Tibial nerve (tissue), 4 donors: ENCODE data around the gene TIPRL. TPM values are rescaled to one million over a fixed set of nuclear protein-coding genes. Genes with fewer than 3 reads are reported as not detected.

Experiments used
- DNase-seq, 2 donors: peaks; one replicate each; pipeline ENCODE4 v3.0.0-alpha.2; 2019; ENCODE audit warnings: low spot score in 2 of 2
- H3K27ac ChIP-seq, 4 donors: fragments of 200-600 bp; sonication (generic) in 3 of 4; one replicate each; pipeline ENCODE4 v1.5.1; 2017 to 2019; ENCODE audit warnings: mild to moderate bottlenecking in 1 of 4
- H3K27me3 ChIP-seq, 2 donors: fragments of 200-600 bp; sonication (generic) in 1 of 2; one replicate each; pipeline versions ENCODE4 v1.5.1 to v1.6.0; 2017 to 2019
- H3K36me3 ChIP-seq, 3 donors: fragments of 200-600 bp; sonication (generic); one replicate each; pipeline ENCODE4 v1.5.1; 2018 to 2019
- H3K4me1 ChIP-seq, 4 donors: fragments of 200-600 bp; sonication (generic) in 3 of 4; one replicate each; pipeline ENCODE4 v1.5.1; 2017 to 2019
- H3K4me3 ChIP-seq, 4 donors: fragments of 200-600 bp; sonication (generic) in 3 of 4; one replicate each; pipeline ENCODE4 v1.5.1; 2017 to 2019; ENCODE audit warnings: mild to moderate bottlenecking in 1 of 4, moderate library complexity in 1 of 4
- H3K9me3 ChIP-seq, 4 donors: fragments of 200-600 bp; sonication (generic) in 3 of 4; one replicate each; pipeline ENCODE4 v1.5.1; 2017 to 2019
- EP300 ChIP-seq, 2 donors: sonication (generic); formaldehyde crosslinking; IDR thresholded peaks; one replicate each; pipeline ENCODE4 v1.6.1; 2017; ENCODE audit warnings: antibody characterized with exemption in 2 of 2, mild to moderate bottlenecking in 1 of 2
- POLR2A ChIP-seq, 2 donors: fragments of 450-650 bp; IDR thresholded peaks; one replicate each; pipeline ENCODE4 v1.6.1; 2017; ENCODE audit warnings: antibody characterized with exemption in 2 of 2, mild to moderate bottlenecking in 2 of 2, moderate library complexity in 2 of 2
- WGBS, 2 donors: methylation state at CpG; one replicate each; pipeline ENCODE4 v1.1.5; 2018; 5-methylcytosine and 5-hydroxymethylcytosine counted together
- total RNA-seq, 4 donors: library from RNA; depleted of rRNA; stranded (reverse); fragments of >200 nt; gene quantifications; one replicate each; pipeline ENCODE4 v1.1.0, GENCODE V29; 2016
- TF ChIP-seq, protein P1 (sequence below), 5 experiments: fragments of 200-600 bp in 3 of 5; fragments of 450-650 bp in 2 of 5; sonication (generic) in 3 of 5; IDR thresholded peaks; one replicate each; pipeline ENCODE4 v1.5.1; 2016 to 2019; ENCODE audit warnings: antibody characterized with exemption in 5 of 5, mild to moderate bottlenecking in 3 of 5, moderate library complexity in 2 of 5

TIPRL gene
- total RNA-seq, 4 donors from 2014 or later = 16.5 to 25.3 (median 20.6) TPM

DNA sequence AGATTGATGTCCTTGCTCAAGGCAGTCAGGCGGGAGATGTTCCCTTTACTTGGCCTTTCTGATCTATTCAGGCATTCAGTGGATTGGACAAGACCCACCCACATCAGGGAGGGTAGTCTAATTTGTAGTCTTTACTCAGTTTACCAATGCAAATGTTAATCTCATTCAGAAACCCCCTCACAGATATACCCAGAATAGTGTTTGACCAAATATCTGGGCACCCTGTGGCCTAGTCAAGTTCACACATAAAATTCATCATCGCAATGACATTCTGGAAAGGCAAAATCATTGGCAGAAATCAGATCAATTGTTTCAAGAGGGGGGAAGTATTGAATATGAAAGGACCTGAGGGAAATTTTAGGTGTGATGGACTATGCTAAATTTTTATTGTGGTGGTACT is 34.6 kb downstream of the TIPRL start:
- peaks cover 0 to 25% (median 0%) of the 10 kb centered on the region in 4 donors for H3K9me3 ChIP-seq
- H3K27me3 ChIP-seq = no peaks in the 10 kb centered on the region
- no peak for DNase-seq
- no peak overlapping the region for H3K4me3 ChIP-seq
- H3K27ac ChIP-seq = no peak overlapping the region
- TF ChIP-seq EP300 (IDR thresholded peaks at IDR 0.05) (no peak), POLR2A (IDR thresholded peaks at IDR 0.05) (no peak)
- TF ChIP-seq, protein P1, sequence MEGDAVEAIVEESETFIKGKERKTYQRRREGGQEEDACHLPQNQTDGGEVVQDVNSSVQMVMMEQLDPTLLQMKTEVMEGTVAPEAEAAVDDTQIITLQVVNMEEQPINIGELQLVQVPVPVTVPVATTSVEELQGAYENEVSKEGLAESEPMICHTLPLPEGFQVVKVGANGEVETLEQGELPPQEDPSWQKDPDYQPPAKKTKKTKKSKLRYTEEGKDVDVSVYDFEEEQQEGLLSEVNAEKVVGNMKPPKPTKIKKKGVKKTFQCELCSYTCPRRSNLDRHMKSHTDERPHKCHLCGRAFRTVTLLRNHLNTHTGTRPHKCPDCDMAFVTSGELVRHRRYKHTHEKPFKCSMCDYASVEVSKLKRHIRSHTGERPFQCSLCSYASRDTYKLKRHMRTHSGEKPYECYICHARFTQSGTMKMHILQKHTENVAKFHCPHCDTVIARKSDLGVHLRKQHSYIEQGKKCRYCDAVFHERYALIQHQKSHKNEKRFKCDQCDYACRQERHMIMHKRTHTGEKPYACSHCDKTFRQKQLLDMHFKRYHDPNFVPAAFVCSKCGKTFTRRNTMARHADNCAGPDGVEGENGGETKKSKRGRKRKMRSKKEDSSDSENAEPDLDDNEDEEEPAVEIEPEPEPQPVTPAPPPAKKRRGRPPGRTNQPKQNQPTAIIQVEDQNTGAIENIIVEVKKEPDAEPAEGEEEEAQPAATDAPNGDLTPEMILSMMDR (IDR thresholded peaks at IDR 0.05) = no peak
- 88 to 98% methylated on average over 2 of the region's 2 CpGs for WGBS, 2 donors
- no peaks in the 10 kb centered on the region for H3K4me1 ChIP-seq
- no peaks in the 10 kb centered on the region for H3K36me3 ChIP-seq

DNA sequence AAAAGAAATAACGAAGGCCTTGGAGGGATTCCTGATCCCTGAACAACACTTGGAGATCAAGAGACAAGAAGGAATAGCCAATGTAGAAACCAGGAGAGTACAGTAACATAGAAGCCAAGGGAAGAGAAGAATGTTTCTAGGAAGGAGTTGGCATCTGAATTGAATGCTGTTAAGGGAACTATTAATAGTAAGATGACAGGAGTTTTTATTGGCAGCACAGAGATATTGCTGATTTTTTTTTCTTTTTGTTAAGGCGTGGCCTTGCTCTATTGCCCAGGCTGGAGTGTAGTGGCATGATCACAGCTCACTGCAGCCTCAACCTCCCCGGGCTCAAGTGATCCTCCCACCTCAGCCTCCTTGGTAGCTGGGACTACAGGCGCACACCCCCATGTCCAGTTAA is 37.4 kb downstream of the TIPRL start:
- no peaks in the 10 kb centered on the region for H3K4me1 ChIP-seq
- no peak for DNase-seq
- no peaks in the 10 kb centered on the region for H3K27me3 ChIP-seq
- no peak overlapping the region for H3K4me3 ChIP-seq
- no peak overlapping the region for H3K27ac ChIP-seq
- TF ChIP-seq POLR2A (IDR thresholded peaks at IDR 0.05) = no peak
- TF ChIP-seq, protein P1 (IDR thresholded peaks at IDR 0.05) = no peak
- TF ChIP-seq EP300 (IDR thresholded peaks at IDR 0.05) = no peak
- peaks cover 0 to 19% (median 0%) of the 10 kb centered on the region in 4 donors for H3K9me3 ChIP-seq
- H3K36me3 ChIP-seq = no peaks in the 10 kb centered on the region
- 78 to 85% methylated on average over 4 of the region's 4 CpGs for WGBS, 2 donors

DNA sequence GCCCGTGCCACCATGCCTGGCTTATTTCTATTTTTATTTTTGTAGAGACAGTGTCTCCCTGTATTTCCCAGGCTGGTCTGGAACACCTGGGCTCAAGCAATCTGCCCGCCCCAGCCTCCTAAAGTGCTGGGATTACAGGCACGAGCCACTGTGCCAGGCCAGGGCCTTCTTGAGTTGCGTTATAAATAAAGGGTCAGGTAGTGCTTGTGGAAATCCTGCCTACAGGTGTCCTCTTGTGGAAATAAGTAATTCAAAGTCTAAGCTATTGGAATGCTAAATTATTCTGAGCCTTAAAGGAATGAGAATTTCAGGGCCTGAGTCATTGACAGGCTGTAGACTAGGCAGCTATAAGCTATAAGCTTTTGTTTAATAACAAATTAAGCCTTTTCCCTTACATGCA is 38.9 kb downstream of the TIPRL start:
- H3K4me3 ChIP-seq = no peak overlapping the region
- DNase-seq = no peak
- no peaks in the 10 kb centered on the region for H3K36me3 ChIP-seq
- H3K4me1 ChIP-seq = no peaks in the 10 kb centered on the region
- WGBS, 2 donors = 90 to 97% methylated on average over 4 of the region's 4 CpGs
- H3K27me3 ChIP-seq = no peaks in the 10 kb centered on the region
- no peak for TF ChIP-seq EP300 (IDR thresholded peaks at IDR 0.05)
- TF ChIP-seq, protein P1 (IDR thresholded peaks at IDR 0.05) = no peak
- TF ChIP-seq POLR2A (IDR thresholded peaks at IDR 0.05) = no peak
- H3K9me3 ChIP-seq = peaks cover 0 to 11% (median 0%) of the 10 kb centered on the region in 4 donors
- H3K27ac ChIP-seq = no peak overlapping the region

DNA sequence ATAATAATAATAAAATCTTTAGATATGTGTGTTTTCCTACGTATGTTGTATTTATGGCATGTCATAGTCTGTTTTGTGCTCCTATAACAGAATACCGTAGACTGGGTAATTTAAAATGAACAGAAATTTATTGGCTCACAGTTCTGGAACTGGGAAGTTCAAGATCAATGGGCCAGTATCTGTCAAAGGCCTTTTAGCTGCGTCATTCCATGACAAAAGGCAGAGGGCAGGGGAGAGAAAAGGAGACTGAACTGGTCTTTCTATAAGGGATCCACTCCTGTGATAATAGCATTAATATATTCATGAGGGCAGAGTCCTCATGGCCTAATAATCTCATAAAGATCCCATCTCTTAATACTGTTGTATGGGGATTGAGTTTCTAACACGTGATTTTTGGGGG is 39.9 kb downstream of the TIPRL start:
- whole genome bisulfite sequencing, 2 donors = 79 to 81% methylated on average over 4 of the region's 4 CpGs
- no peaks in the 10 kb centered on the region for H3K4me1 ChIP-seq
- H3K27me3 ChIP-seq = no peaks in the 10 kb centered on the region
- no peak for DNase-seq
- no peak for TF ChIP-seq POLR2A (IDR thresholded peaks at IDR 0.05)
- TF ChIP-seq, protein P1 (IDR thresholded peaks at IDR 0.05) = no peak
- TF ChIP-seq EP300 (IDR thresholded peaks at IDR 0.05) = no peak
- H3K4me3 ChIP-seq = no peak overlapping the region
- no peak overlapping the region for H3K27ac ChIP-seq
- no peaks in the 10 kb centered on the region for H3K36me3 ChIP-seq
- peaks cover 0 to 5% (median 0%) of the 10 kb centered on the region in 4 donors for H3K9me3 ChIP-seq

DNA sequence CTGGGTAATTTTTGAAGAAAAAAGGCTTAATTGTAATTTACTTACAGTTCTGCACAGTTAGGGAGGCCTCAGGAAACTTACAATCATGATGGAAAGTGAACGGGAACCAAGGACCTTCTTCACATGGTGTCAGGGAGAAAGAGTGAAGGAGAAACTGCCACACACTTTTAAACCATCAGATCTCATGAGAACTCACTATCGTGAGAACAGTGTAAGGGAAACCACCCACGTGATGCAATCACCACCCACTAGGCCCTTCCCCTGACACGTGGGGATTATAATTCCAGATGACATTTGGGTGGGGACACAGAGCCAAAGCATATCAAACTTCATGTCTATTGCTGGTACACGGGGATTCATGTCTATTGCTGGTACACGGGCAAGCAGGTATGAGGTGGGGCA is 41.7 kb downstream of the TIPRL start:
- Histone ChIP-seq H3K27ac (no peak overlapping the region), H3K36me3 (no peaks in the 10 kb centered on the region), H3K4me1 (peaks cover 0 to 5% (median 0%) of the 10 kb centered on the region in 4 donors), H3K27me3 (no peaks in the 10 kb centered on the region), H3K4me3 (no peak overlapping the region), H3K9me3 (peaks cover 0 to 2% (median 0%) of the 10 kb centered on the region in 4 donors)
- WGBS, 2 donors = 59 to 63% methylated on average over 6 of the region's 6 CpGs
- TF ChIP-seq, protein P1 (IDR thresholded peaks at IDR 0.05) = no peak
- TF ChIP-seq POLR2A (IDR thresholded peaks at IDR 0.05) (no peak), EP300 (IDR thresholded peaks at IDR 0.05) (no peak)
- DNase-seq = no peak
